Activated CD8-positive, alpha-beta T cell treated with anti-CD3 and anti-CD28 coated beads, Interleukin-2, amount 10 ng/mL, durations not matched to agents 7 days and 5 days (primary cell): ENCODE measurements around the gene TIMM17A. TPM values are rescaled to one million over a fixed set of nuclear protein-coding genes. Genes with fewer than 3 reads are reported as not detected.

ENCODE experiments used
- ATAC-seq: fragments of 150-1000 bp; cut with Tn5 transposase; one replicate; pipeline ENCODE4 v1.10.0; 2021; ENCODE audit warnings: moderate library complexity
- CTCF ChIA-PET: fragments of 350-600 bp; sonication (Branson Sonifier 250); formaldehyde crosslinking; loops from one replicate; lab custom pipeline; 2021; ENCODE audit warnings: antibody characterized with exemption; lab: Charles Lee
- POLR2A ChIA-PET: fragments of 350-600 bp; sonication (Branson Sonifier 250); formaldehyde crosslinking; loops from one replicate; lab custom pipeline; 2021; ENCODE audit warnings: antibody characterized with exemption; lab: Charles Lee
- DNase-seq: peaks from one replicate; pipeline ENCODE4 v3.0.0-alpha.2; 2020
- H3K27ac Mint-ChIP-seq: one replicate; pipeline ENCODE4 v1.8.0; 2021; ENCODE audit warnings: mild to moderate bottlenecking, mixed read lengths
- H3K27me3 Mint-ChIP-seq: one replicate; pipeline ENCODE4 v1.8.0; 2021; ENCODE audit warnings: low read depth, mixed read lengths
- H3K36me3 Mint-ChIP-seq: one replicate; pipeline ENCODE4 v1.8.0; 2021; ENCODE audit warnings: low read depth, mixed read lengths
- H3K4me1 Mint-ChIP-seq: one replicate; pipeline ENCODE4 v1.8.0; 2021; ENCODE audit warnings: low read depth, mixed read lengths
- H3K4me3 Mint-ChIP-seq: one replicate; pipeline ENCODE4 v1.8.0; 2021; ENCODE audit warnings: mild to moderate bottlenecking, mixed read lengths
- H3K9me3 Mint-ChIP-seq: one replicate; pipeline ENCODE4 v1.8.0; 2022; ENCODE audit warnings: mixed read lengths; ENCODE audit not compliant: insufficient read depth
- total RNA-seq, 2 experiments: library from RNA; stranded (reverse); gene quantifications; one replicate each; pipeline ENCODE4 v1.2.3, GENCODE V29; 2021

The TIMM17A gene
- 10 to 100 TPM; 51.4 to 54.0 TPM for total RNA-seq

- Mint-ChIP-seq H3K4me1 (peaks cover 26% of the 10 kb centered on the region), H3K36me3 (peaks cover 20% of the 10 kb centered on the region), H3K9me3 (no peaks in the 10 kb centered on the region), H3K27me3 (peaks cover 3% of the 10 kb centered on the region), H3K4me3 (peak within 1 kb of the TSS; percentile 91), H3K27ac (peak within 1 kb of the TSS; percentile 95)
- CTCF ChIA-PET: interaction anchor here (1.0 to 5.3 kb wide), 7 partner anchors 10 to 125 kb away, joined by 3 to 36 read pairs (median 5); no protein-coding TSS in a partner anchor
- DNase-seq (peak; percentile 97), ATAC-seq (peak; percentile 100)
- POLR2A ChIA-PET: interaction anchor here (0.7 to 1.0 kb wide), 2 partner anchors 9 to 69 kb away, joined by 3 read pairs; no protein-coding TSS in a partner anchor
Measured at GRCh38 chr1:201955009-201955728, at the start of gene TIMM17A. TSS of gene TIMM17A (plus strand) at chr1:201955503. CDS start at chr1:201955527, 24 bp downstream.

GRCh38 chr1:201906336-201906735, 49.0 kb upstream of the TIMM17A start:
- no peak for DNase-seq
- CTCF ChIA-PET: interaction anchor here (1.2 to 6.0 kb wide), 3 partner anchors 10 to 68 kb away, joined by 3 to 41 read pairs (median 5); no protein-coding TSS in a partner anchor
- Mint-ChIP-seq H3K27me3 (peaks cover 15% of the 10 kb centered on the region), H3K9me3 (no peaks in the 10 kb centered on the region), H3K36me3 (no peaks in the 10 kb centered on the region), H3K27ac (peak overlapping the region; percentile 16), H3K4me1 (peaks cover 13% of the 10 kb centered on the region), H3K4me3 (no peak overlapping the region)
- ATAC-seq: no peak
- POLR2A ChIA-PET: interaction anchor here (0.6 kb wide), 2 partner anchors 39 to 45 kb away, joined by 3 read pairs; no protein-coding TSS in a partner anchor

- POLR2A ChIA-PET: no interaction called here
- no peak for ATAC-seq
Measured at GRCh38 chr1:201907621-201908020, 47.7 kb upstream of the TIMM17A start.

GRCh38 chr1:201911826-201912571, 43.3 kb upstream of the TIMM17A start:
- Mint-ChIP-seq H3K27me3 (peaks cover 29% of the 10 kb centered on the region), H3K4me3 (no peak overlapping the region), H3K36me3 (no peaks in the 10 kb centered on the region), H3K27ac (no peak overlapping the region), H3K9me3 (no peaks in the 10 kb centered on the region), H3K4me1 (peaks cover 2% of the 10 kb centered on the region)
- ChIA-PET POLR2A (no interaction called here), CTCF (interaction anchor here (2.9 kb wide), 1 partner anchor 16 kb away, joined by 13 read pairs; no protein-coding TSS in a partner anchor)
- no peak for DNase-seq
- ATAC-seq: no peak

More at GRCh38 chr1:201907621-201908020, 47.7 kb upstream of the TIMM17A start:
- CTCF ChIA-PET: interaction anchor here (1.3 to 6.0 kb wide), 2 partner anchors 11 to 66 kb away, joined by 5 to 41 read pairs; no protein-coding TSS in a partner anchor
- Mint-ChIP-seq H3K4me3 (no peak overlapping the region), H3K4me1 (peaks cover 13% of the 10 kb centered on the region), H3K9me3 (no peaks in the 10 kb centered on the region), H3K27me3 (peaks cover 15% of the 10 kb centered on the region), H3K36me3 (no peaks in the 10 kb centered on the region), H3K27ac (no peak overlapping the region)
- no peak for DNase-seq

- no peak for DNase-seq
- ATAC-seq: no peak
- H3K27ac Mint-ChIP-seq: no peak overlapping the region
- POLR2A ChIA-PET: no interaction called here
- no peaks in the 10 kb centered on the region for H3K9me3 Mint-ChIP-seq
- H3K4me3 Mint-ChIP-seq: no peak overlapping the region
- CTCF ChIA-PET: interaction anchor here (2.9 kb wide), 1 partner anchor 17 kb away, joined by 13 read pairs; no protein-coding TSS in a partner anchor
- no peaks in the 10 kb centered on the region for H3K36me3 Mint-ChIP-seq
- H3K4me1 Mint-ChIP-seq: peaks cover 2% of the 10 kb centered on the region
- peaks cover 29% of the 10 kb centered on the region for H3K27me3 Mint-ChIP-seq
Measured at GRCh38 chr1:201912832-201913231, 42.5 kb upstream of the TIMM17A start.

GRCh38 chr1:201914456-201915235, 40.7 kb upstream of the TIMM17A start:
- H3K27ac Mint-ChIP-seq: no peak overlapping the region
- no peaks in the 10 kb centered on the region for H3K36me3 Mint-ChIP-seq
- ATAC-seq (no peak), DNase-seq (no peak)
- no peaks in the 10 kb centered on the region for H3K9me3 Mint-ChIP-seq
- ChIA-PET CTCF (interaction anchor here (1.1 to 1.3 kb wide), 2 partner anchors 18 to 25 kb away, joined by 3 to 6 read pairs; no protein-coding TSS in a partner anchor), POLR2A (interaction anchor here (0.7 kb wide), 1 partner anchor 27 kb away, joined by 3 read pairs; no protein-coding TSS in a partner anchor)
- H3K4me1 Mint-ChIP-seq: peaks cover 2% of the 10 kb centered on the region
- peaks cover 31% of the 10 kb centered on the region for H3K27me3 Mint-ChIP-seq
- no peak overlapping the region for H3K4me3 Mint-ChIP-seq

GRCh38 chr1:201916649-201917249, 38.6 kb upstream of the TIMM17A start:
- DNase-seq: no peak
- Mint-ChIP-seq H3K27me3 (peaks cover 20% of the 10 kb centered on the region), H3K4me3 (no peak overlapping the region), H3K27ac (no peak overlapping the region), H3K9me3 (no peaks in the 10 kb centered on the region), H3K4me1 (peaks cover 2% of the 10 kb centered on the region), H3K36me3 (no peaks in the 10 kb centered on the region)
- no peak for ATAC-seq
- POLR2A ChIA-PET: no interaction called here
- CTCF ChIA-PET: interaction anchor here (3.1 kb wide), 1 partner anchor 21 kb away, joined by 13 read pairs; no protein-coding TSS in a partner anchor

GRCh38 chr1:201917362-201918033, 37.8 kb upstream of the TIMM17A start:
- no peaks in the 10 kb centered on the region for H3K9me3 Mint-ChIP-seq
- peaks cover 2% of the 10 kb centered on the region for H3K4me1 Mint-ChIP-seq
- H3K27ac Mint-ChIP-seq: no peak overlapping the region
- no peaks in the 10 kb centered on the region for H3K36me3 Mint-ChIP-seq
- CTCF ChIA-PET: interaction anchor here (3.1 kb wide), 1 partner anchor 21 kb away, joined by 13 read pairs; no protein-coding TSS in a partner anchor
- POLR2A ChIA-PET: no interaction called here
- peaks cover 20% of the 10 kb centered on the region for H3K27me3 Mint-ChIP-seq
- H3K4me3 Mint-ChIP-seq: no peak overlapping the region
- DNase-seq: no peak
- no peak for ATAC-seq

GRCh38 chr1:201918343-201918742, 37.0 kb upstream of the TIMM17A start:
- Mint-ChIP-seq H3K9me3 (no peaks in the 10 kb centered on the region), H3K27ac (no peak overlapping the region), H3K4me1 (peaks cover 2% of the 10 kb centered on the region), H3K36me3 (no peaks in the 10 kb centered on the region), H3K4me3 (no peak overlapping the region), H3K27me3 (peaks cover 20% of the 10 kb centered on the region)
- no peak for DNase-seq
- ChIA-PET CTCF (interaction anchor here (3.1 kb wide), 1 partner anchor 22 kb away, joined by 13 read pairs; no protein-coding TSS in a partner anchor), POLR2A (no interaction called here)
- no peak for ATAC-seq

GRCh38 chr1:201921952-201922558, 33.2 kb upstream of the TIMM17A start:
- H3K36me3 Mint-ChIP-seq: no peaks in the 10 kb centered on the region
- DNase-seq: no peak
- ChIA-PET CTCF (no interaction called here), POLR2A (no interaction called here)
- H3K27ac Mint-ChIP-seq: no peak overlapping the region
- no peaks in the 10 kb centered on the region for H3K4me1 Mint-ChIP-seq
- H3K9me3 Mint-ChIP-seq: no peaks in the 10 kb centered on the region
- peaks cover 16% of the 10 kb centered on the region for H3K27me3 Mint-ChIP-seq
- no peak for ATAC-seq
- H3K4me3 Mint-ChIP-seq: no peak overlapping the region
